ENCODE measurements around the gene KCNJ5. TPM values are rescaled to one million over a fixed set of nuclear protein-coding genes. Genes with fewer than 3 reads are reported as not detected.

The KCNJ5 gene
- total RNA-seq, 4 donors from 2014 or later, result 0.47 to 1.9 TPM; not detected in 2

- no peaks in the 10 kb centered on the region for H3K9me3 ChIP-seq
- intact Hi-C loops (cut with DNase I), result no loop called here
- TF ChIP-seq CTCF (IDR thresholded peaks at IDR 0.05) (no peak), POLR2A (IDR thresholded peaks at IDR 0.05) (no peak)
- no peaks in the 10 kb centered on the region for H3K4me1 ChIP-seq
- no peak overlapping the region for H3K4me3 ChIP-seq
- WGBS, 2 donors, result 78 to 83% methylated on average over 6 of the region's 6 CpGs
- no peaks in the 10 kb centered on the region for H3K36me3 ChIP-seq
- H3K27ac ChIP-seq, result no peak overlapping the region
- no peaks in the 10 kb centered on the region for H3K27me3 ChIP-seq
- no peak for DNase-seq
These were observed 20.0 kb upstream of the KCNJ5 start for GRCh38 chr11:128871168-128871610.

GRCh38 chr11:128872094-128872493 is 19.1 kb upstream of the KCNJ5 start:
- Histone ChIP-seq H3K4me1 (no peaks in the 10 kb centered on the region), H3K4me3 (no peak overlapping the region), H3K27ac (no peak overlapping the region), H3K9me3 (no peaks in the 10 kb centered on the region), H3K36me3 (no peaks in the 10 kb centered on the region), H3K27me3 (no peaks in the 10 kb centered on the region)
- intact Hi-C loops (cut with DNase I), result no loop called here
- WGBS, 2 donors, result 75 to 83% methylated on average over 5 to 6 of the region's 6 CpGs
- TF ChIP-seq CTCF (IDR thresholded peaks at IDR 0.05) (no peak), POLR2A (IDR thresholded peaks at IDR 0.05) (no peak)
- no peak for DNase-seq

- H3K4me1 ChIP-seq, result no peaks in the 10 kb centered on the region
- no peaks in the 10 kb centered on the region for H3K9me3 ChIP-seq
- TF ChIP-seq CTCF (IDR thresholded peaks at IDR 0.05) (no peak), POLR2A (IDR thresholded peaks at IDR 0.05) (no peak)
- WGBS, 2 donors, result 71 to 90% methylated on average over 3 of the region's 3 CpGs
- no peaks in the 10 kb centered on the region for H3K36me3 ChIP-seq
- H3K27me3 ChIP-seq, result no peaks in the 10 kb centered on the region
- H3K27ac ChIP-seq, result no peak overlapping the region
- intact Hi-C loops (cut with DNase I), result no loop called here
- no peak for DNase-seq
- H3K4me3 ChIP-seq, result no peak overlapping the region
These were observed 18.6 kb upstream of the KCNJ5 start for GRCh38 chr11:128872594-128872993.

GRCh38 chr11:128874427-128874826 is 16.7 kb upstream of the KCNJ5 start:
- DNase-seq, result no peak
- no peak for TF ChIP-seq POLR2A (IDR thresholded peaks at IDR 0.05)
- Histone ChIP-seq H3K27me3 (no peaks in the 10 kb centered on the region), H3K9me3 (no peaks in the 10 kb centered on the region), H3K27ac (no peak overlapping the region), H3K4me1 (no peaks in the 10 kb centered on the region), H3K36me3 (no peaks in the 10 kb centered on the region), H3K4me3 (no peak overlapping the region)
- WGBS, 2 donors, result 57 to 81% methylated on average over 3 of the region's 3 CpGs
- intact Hi-C loops (cut with DNase I), result no loop called here

GRCh38 chr11:128876133-128876650 is 15.0 kb upstream of the KCNJ5 start:
- no peaks in the 10 kb centered on the region for H3K4me1 ChIP-seq
- TF ChIP-seq POLR2A (IDR thresholded peaks at IDR 0.05), result no peak
- no peak for TF ChIP-seq CTCF (IDR thresholded peaks at IDR 0.05)
- H3K27me3 ChIP-seq, result peaks cover 0 to 11% (median 0%) of the 10 kb centered on the region in 4 donors
- no peak overlapping the region for H3K4me3 ChIP-seq
- H3K27ac ChIP-seq, result no peak overlapping the region
- DNase-seq, result no peak
- H3K9me3 ChIP-seq, result no peaks in the 10 kb centered on the region
- WGBS, 2 donors, result 91% methylated on average over 5 to 21 of the region's 22 CpGs
- intact Hi-C loops (cut with DNase I), result no loop called here
- no peaks in the 10 kb centered on the region for H3K36me3 ChIP-seq

- Histone ChIP-seq H3K4me3 (no peak overlapping the region), H3K27me3 (peaks cover 0 to 18% (median 0%) of the 10 kb centered on the region in 4 donors), H3K4me1 (no peaks in the 10 kb centered on the region), H3K9me3 (no peaks in the 10 kb centered on the region), H3K36me3 (no peaks in the 10 kb centered on the region), H3K27ac (no peak overlapping the region)
- no peak for DNase-seq
- intact Hi-C loops (cut with DNase I), result no loop called here
- no peak for TF ChIP-seq CTCF (IDR thresholded peaks at IDR 0.05)
- no peak for TF ChIP-seq POLR2A (IDR thresholded peaks at IDR 0.05)
- 67 to 81% methylated on average over 5 of the region's 5 CpGs for WGBS, 2 donors
These were observed 13.4 kb upstream of the KCNJ5 start for GRCh38 chr11:128877726-128878125.
